Transverse colon (tissue), 4 donors: ENCODE results near the gene ARL8B.

Source experiments
- EP300 ChIP-seq: sonication (generic); formaldehyde crosslinking; IDR thresholded peaks from one replicate; pipeline ENCODE4 v1.6.1; 2017; ENCODE audit warnings: antibody characterized with exemption, low read depth
- POLR2A ChIP-seq: fragments of 450-650 bp; IDR thresholded peaks from one replicate; pipeline ENCODE4 v1.6.1; 2016; ENCODE audit warnings: antibody characterized with exemption, mild to moderate bottlenecking, moderate library complexity
- POLR2AphosphoS5 ChIP-seq, 3 donors: sonication (generic); formaldehyde crosslinking; IDR thresholded peaks; one replicate each; pipeline ENCODE4 v1.6.1; 2016; ENCODE audit warnings: antibody characterized with exemption in 3 of 3
- TF ChIP-seq, protein P1 (sequence below), 5 experiments: fragments of 200-600 bp in 3 of 5; fragments of 450-650 bp in 2 of 5; sonication (generic) in 3 of 5; IDR thresholded peaks; 1 replicate in 2 of 5; 2 replicates in 3 of 5; pipeline ENCODE4 v1.5.1; 2016 to 2017; ENCODE audit warnings: antibody characterized with exemption in 5 of 5, inconsistent platforms in 3 of 5, mild to moderate bottlenecking in 2 of 5, moderate library complexity in 1 of 5

DNA sequence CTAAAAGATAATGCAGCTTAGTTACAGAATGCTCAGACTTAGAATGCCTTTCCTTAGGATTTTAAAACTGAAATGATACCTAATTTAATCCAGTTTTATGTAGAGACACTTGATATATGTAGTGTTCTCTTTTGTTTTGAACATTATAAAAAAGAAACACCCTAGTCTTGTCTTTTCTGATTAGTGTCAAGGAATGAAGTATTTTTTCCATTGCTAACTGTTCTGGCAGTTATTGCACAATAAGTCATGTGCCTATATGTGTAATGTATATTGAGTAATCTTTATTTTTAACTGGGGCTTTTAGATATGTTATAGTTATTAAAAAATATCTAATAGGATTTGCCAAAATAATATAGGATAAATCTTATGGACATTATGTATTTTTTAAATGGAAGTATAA is 4.5 kb downstream of the ARL8B start:
- no peak for TF ChIP-seq POLR2A
- TF ChIP-seq, protein P1, sequence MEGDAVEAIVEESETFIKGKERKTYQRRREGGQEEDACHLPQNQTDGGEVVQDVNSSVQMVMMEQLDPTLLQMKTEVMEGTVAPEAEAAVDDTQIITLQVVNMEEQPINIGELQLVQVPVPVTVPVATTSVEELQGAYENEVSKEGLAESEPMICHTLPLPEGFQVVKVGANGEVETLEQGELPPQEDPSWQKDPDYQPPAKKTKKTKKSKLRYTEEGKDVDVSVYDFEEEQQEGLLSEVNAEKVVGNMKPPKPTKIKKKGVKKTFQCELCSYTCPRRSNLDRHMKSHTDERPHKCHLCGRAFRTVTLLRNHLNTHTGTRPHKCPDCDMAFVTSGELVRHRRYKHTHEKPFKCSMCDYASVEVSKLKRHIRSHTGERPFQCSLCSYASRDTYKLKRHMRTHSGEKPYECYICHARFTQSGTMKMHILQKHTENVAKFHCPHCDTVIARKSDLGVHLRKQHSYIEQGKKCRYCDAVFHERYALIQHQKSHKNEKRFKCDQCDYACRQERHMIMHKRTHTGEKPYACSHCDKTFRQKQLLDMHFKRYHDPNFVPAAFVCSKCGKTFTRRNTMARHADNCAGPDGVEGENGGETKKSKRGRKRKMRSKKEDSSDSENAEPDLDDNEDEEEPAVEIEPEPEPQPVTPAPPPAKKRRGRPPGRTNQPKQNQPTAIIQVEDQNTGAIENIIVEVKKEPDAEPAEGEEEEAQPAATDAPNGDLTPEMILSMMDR (IDR thresholded peaks at IDR 0.05) = no peak
- TF ChIP-seq EP300 = no peak
- no peak for TF ChIP-seq POLR2AphosphoS5 (IDR thresholded peaks at IDR 0.05)
